Measurements from ENCODE around the gene FAM120A.
A peak's percentile ranks its signal among the peaks of the same experiment; 100 is the strongest.

The FAM120A gene, protein sequence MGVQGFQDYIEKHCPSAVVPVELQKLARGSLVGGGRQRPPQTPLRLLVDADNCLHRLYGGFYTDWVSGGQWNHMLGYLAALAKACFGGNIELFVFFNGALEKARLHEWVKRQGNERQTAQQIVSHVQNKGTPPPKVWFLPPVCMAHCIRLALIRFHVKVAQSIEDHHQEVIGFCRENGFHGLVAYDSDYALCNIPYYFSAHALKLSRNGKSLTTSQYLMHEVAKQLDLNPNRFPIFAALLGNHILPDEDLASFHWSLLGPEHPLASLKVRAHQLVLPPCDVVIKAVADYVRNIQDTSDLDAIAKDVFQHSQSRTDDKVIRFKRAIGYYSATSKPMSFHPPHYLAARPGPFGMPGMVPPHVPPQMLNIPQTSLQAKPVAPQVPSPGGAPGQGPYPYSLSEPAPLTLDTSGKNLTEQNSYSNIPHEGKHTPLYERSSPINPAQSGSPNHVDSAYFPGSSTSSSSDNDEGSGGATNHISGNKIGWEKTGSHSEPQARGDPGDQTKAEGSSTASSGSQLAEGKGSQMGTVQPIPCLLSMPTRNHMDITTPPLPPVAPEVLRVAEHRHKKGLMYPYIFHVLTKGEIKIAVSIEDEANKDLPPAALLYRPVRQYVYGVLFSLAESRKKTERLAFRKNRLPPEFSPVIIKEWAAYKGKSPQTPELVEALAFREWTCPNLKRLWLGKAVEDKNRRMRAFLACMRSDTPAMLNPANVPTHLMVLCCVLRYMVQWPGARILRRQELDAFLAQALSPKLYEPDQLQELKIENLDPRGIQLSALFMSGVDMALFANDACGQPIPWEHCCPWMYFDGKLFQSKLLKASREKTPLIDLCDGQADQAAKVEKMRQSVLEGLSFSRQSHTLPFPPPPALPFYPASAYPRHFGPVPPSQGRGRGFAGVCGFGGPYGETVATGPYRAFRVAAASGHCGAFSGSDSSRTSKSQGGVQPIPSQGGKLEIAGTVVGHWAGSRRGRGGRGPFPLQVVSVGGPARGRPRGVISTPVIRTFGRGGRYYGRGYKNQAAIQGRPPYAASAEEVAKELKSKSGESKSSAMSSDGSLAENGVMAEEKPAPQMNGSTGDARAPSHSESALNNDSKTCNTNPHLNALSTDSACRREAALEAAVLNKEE

GRCh38 chr9:93450945-93451815 lies at the start of gene FAM120A:
Gene FAM120A (plus strand): TSS chr9:93451685. CDS start chr9:93451916, 231 bp downstream.
- H3K27me3 Mint-ChIP-seq, result no peaks in the 10 kb centered on the region
- peaks cover 17% of the 10 kb centered on the region for H3K4me1 Mint-ChIP-seq
- peaks cover 24% of the 10 kb centered on the region for H3K36me3 Mint-ChIP-seq
- H3K9me3 Mint-ChIP-seq, result no peaks in the 10 kb centered on the region
- peak within 1 kb of the TSS; percentile 92 for H3K4me3 Mint-ChIP-seq
- peak; percentile 91 for ATAC-seq
- H3K27ac Mint-ChIP-seq, result peak within 1 kb of the TSS; percentile 86

DNA sequence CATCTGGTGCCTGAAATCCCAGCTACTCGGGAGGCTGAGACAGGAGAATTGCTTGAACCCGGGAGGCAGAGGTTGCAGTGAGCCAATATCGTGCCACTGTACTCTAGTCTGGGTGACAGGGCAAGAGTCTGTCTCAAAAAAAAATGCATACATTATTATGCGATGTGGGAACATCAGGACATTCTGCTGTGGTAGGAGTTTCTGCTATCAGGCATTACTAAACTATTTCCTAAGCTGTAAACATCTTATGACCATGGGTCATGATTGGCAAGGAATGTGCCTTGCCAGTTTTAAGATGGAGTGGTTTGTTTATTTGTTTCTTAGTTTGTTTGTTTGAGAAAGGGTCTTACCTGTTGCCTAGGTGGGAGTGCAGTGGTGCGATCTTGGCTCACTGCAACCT lies 45.1 kb upstream of the FAM120A start:
- no peaks in the 10 kb centered on the region for H3K36me3 Mint-ChIP-seq
- H3K27ac Mint-ChIP-seq, result no peak overlapping the region
- H3K4me1 Mint-ChIP-seq, result no peaks in the 10 kb centered on the region
- no peak for ATAC-seq
- peaks cover 27% of the 10 kb centered on the region for H3K27me3 Mint-ChIP-seq
- H3K9me3 Mint-ChIP-seq, result no peaks in the 10 kb centered on the region
- H3K4me3 Mint-ChIP-seq, result no peak overlapping the region

DNA sequence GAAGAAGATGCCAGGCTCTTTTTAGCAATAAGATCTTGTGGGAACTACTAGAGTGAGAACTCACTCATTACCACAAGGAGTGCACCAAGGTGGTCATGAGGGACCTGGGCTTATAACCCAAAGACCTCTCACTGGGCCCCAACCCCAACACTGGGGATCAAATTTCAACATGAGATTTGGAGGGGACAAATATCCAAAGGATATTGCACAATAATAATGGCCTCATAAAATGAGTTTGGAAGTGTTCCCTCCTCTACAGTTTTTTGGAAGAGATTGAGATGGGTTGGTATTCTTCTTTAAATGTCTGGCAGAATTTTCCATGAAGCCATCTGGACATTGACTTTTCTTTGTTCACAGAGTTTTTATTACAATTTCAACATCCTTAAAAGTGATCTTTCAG lies 38.0 kb upstream of the FAM120A start:
- Mint-ChIP-seq H3K27ac (no peak overlapping the region), H3K4me3 (no peak overlapping the region), H3K4me1 (no peaks in the 10 kb centered on the region), H3K27me3 (peaks cover 77% of the 10 kb centered on the region), H3K9me3 (peaks cover 5% of the 10 kb centered on the region), H3K36me3 (no peaks in the 10 kb centered on the region)
- no peak for ATAC-seq

DNA sequence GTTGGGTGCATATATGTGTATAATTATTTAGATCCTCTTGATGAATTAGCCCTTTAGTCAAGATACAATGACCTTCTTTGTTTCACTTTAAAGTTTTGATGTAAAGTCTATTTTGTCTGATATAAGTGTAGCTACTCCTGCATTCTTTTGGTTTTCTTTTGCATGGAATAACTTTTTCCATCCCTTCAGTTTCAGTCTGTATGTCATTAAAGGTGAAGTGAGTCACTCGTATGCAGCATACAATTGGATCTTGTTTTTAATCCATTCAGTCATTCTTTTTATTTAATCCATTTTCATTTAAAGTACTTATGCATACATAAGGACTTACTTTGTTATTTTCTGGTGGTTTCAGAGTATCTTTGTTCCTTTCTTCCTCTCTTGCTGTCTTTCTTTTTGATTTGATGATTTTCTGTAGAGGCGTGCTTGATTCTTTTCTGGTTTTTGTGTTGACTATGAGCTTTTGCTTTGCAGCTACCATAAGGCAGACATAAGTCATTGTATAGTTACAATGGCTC lies 36.3 kb upstream of the FAM120A start:
- peaks cover 64% of the 10 kb centered on the region for H3K27me3 Mint-ChIP-seq
- no peak for ATAC-seq
- no peak overlapping the region for H3K4me3 Mint-ChIP-seq
- no peaks in the 10 kb centered on the region for H3K36me3 Mint-ChIP-seq
- H3K27ac Mint-ChIP-seq, result no peak overlapping the region
- peaks cover 10% of the 10 kb centered on the region for H3K9me3 Mint-ChIP-seq
- H3K4me1 Mint-ChIP-seq, result no peaks in the 10 kb centered on the region

- H3K36me3 Mint-ChIP-seq, result no peaks in the 10 kb centered on the region
- H3K9me3 Mint-ChIP-seq, result peaks cover 10% of the 10 kb centered on the region
- no peaks in the 10 kb centered on the region for H3K4me1 Mint-ChIP-seq
- peaks cover 53% of the 10 kb centered on the region for H3K27me3 Mint-ChIP-seq
- H3K27ac Mint-ChIP-seq, result no peak overlapping the region
- H3K4me3 Mint-ChIP-seq, result no peak overlapping the region
- no peak for ATAC-seq
These were observed 34.8 kb upstream of the FAM120A start for GRCh38 chr9:93416530-93417235.

DNA sequence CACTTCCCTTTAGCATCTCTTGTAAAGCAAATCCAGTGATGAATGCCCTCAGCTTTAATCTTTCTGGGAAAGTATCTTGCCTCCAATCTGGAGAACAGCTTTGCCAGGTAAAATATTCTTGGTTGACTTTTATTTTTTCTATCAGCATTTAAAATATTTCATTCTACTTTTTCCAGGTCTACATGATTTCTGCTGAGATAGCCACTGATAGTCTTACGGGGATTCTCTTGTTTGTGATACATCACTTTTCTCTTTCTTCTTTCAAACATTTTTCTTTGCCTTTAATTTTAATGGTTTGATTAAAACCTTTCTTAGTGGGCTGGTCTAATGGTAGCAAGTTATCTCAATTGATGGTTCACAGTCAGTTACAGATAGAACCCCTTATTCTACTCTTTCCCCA lies 33.9 kb upstream of the FAM120A start:
- H3K4me3 Mint-ChIP-seq, result no peak overlapping the region
- H3K36me3 Mint-ChIP-seq, result no peaks in the 10 kb centered on the region
- H3K4me1 Mint-ChIP-seq, result no peaks in the 10 kb centered on the region
- peaks cover 44% of the 10 kb centered on the region for H3K27me3 Mint-ChIP-seq
- ATAC-seq, result no peak
- H3K27ac Mint-ChIP-seq, result no peak overlapping the region
- H3K9me3 Mint-ChIP-seq, result peaks cover 9% of the 10 kb centered on the region

GRCh38 chr9:93419023-93419422 lies 32.5 kb upstream of the FAM120A start:
- H3K36me3 Mint-ChIP-seq, result no peaks in the 10 kb centered on the region
- no peaks in the 10 kb centered on the region for H3K4me1 Mint-ChIP-seq
- H3K9me3 Mint-ChIP-seq, result peaks cover 5% of the 10 kb centered on the region
- H3K4me3 Mint-ChIP-seq, result no peak overlapping the region
- H3K27me3 Mint-ChIP-seq, result peaks cover 43% of the 10 kb centered on the region
- no peak overlapping the region for H3K27ac Mint-ChIP-seq
- no peak for ATAC-seq

DNA sequence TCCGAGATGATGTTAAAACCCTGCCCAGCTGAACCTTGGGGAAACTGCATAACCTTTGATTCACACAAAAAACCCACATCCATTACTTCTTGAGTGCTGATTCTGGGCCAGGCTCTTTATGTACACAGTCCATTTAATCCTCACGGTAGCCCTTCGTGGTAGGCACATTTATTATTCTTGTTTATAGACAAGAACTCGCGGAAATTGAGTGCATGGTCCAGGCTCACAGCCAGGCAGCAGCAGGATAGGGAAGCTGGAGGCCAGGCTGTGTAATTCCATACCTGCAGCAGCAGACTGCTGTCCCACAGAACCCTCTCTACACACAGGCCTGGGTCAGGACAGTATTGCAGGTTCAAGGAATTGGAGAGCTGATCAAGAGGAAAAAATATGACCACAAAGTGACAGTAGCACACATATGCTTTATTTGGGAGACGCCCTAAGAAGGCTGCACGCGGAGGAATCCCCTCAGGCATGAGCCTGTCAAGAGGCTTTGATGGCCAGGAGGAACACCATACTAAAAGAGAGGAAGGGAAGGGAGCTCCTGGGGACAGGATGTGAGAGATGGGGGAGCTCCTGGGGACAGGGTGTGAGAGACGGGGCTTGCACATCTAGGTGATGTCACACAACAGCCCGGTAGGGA lies 28.4 kb upstream of the FAM120A start:
- ATAC-seq, result no peak
- no peaks in the 10 kb centered on the region for H3K4me1 Mint-ChIP-seq
- no peak overlapping the region for H3K27ac Mint-ChIP-seq
- peaks cover 42% of the 10 kb centered on the region for H3K27me3 Mint-ChIP-seq
- peaks cover 9% of the 10 kb centered on the region for H3K36me3 Mint-ChIP-seq
- H3K4me3 Mint-ChIP-seq, result no peak overlapping the region
- peaks cover 12% of the 10 kb centered on the region for H3K9me3 Mint-ChIP-seq

- ATAC-seq, result no peak
- H3K36me3 Mint-ChIP-seq, result peaks cover 9% of the 10 kb centered on the region
- peaks cover 8% of the 10 kb centered on the region for H3K9me3 Mint-ChIP-seq
- H3K4me3 Mint-ChIP-seq, result no peak overlapping the region
- no peak overlapping the region for H3K27ac Mint-ChIP-seq
- peaks cover 49% of the 10 kb centered on the region for H3K27me3 Mint-ChIP-seq
- peaks cover under 1% of the 10 kb centered on the region for H3K4me1 Mint-ChIP-seq
These were observed 23.7 kb upstream of the FAM120A start for GRCh38 chr9:93427655-93428379.

DNA sequence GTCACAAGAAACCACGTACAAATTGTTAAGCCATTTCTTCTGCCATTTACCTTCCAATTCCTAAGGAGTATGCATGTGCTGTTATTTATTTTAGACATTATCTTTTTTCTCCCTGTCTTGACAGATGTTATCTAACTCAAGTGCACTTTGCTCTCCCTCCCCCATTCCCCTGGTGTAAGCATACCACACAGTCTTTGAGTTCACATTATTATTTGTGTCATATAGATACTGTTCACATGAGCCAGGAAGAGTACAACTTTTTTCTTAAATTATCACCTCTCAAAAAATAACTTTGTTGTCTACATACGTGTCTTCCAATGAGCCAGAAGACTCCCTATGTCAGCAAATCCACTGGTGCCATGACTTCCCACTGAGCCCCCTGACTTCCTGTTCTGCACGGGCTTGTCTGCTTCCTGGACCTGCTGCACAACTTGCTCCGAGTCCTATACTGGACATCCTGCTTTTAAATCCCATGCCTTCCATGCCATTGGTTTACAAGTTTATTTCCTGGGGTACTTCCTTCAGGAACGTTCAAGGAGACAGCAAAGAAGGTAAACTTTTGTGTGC lies 19.9 kb upstream of the FAM120A start:
- H3K36me3 Mint-ChIP-seq, result peaks cover 13% of the 10 kb centered on the region
- H3K4me3 Mint-ChIP-seq, result no peak overlapping the region
- H3K27me3 Mint-ChIP-seq, result peaks cover 15% of the 10 kb centered on the region
- H3K27ac Mint-ChIP-seq, result no peak overlapping the region
- H3K9me3 Mint-ChIP-seq, result no peaks in the 10 kb centered on the region
- ATAC-seq, result no peak
- peaks cover 6% of the 10 kb centered on the region for H3K4me1 Mint-ChIP-seq

GRCh38 chr9:93432964-93433363 lies 18.5 kb upstream of the FAM120A start:
- Mint-ChIP-seq H3K27me3 (peaks cover 8% of the 10 kb centered on the region), H3K36me3 (peaks cover 9% of the 10 kb centered on the region), H3K4me1 (peaks cover 6% of the 10 kb centered on the region), H3K4me3 (no peak overlapping the region), H3K27ac (no peak overlapping the region), H3K9me3 (no peaks in the 10 kb centered on the region)
- ATAC-seq, result no peak

- H3K4me3 Mint-ChIP-seq, result no peak overlapping the region
These were observed 17.4 kb upstream of the FAM120A start for GRCh38 chr9:93434056-93434455.

DNA sequence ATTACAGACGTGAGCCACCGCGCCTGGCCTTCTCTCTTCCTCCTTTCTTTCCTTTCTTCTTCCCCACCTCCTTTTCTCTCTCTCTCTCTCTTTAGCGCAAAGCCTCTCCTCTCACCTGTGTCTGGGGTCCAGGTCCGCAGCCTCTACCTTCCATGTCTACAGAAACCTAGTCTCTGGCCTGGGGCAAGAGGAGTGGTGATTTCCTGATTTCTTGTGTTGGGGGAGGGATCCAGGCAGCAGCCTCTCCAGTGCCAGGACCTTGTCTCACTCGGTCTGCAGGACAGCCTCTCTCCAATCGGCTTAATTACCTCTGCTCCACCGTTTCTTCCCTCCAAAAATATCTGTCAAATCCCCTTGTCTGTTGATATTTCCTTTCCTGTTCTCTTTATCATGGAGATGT lies 16.1 kb upstream of the FAM120A start:
- Mint-ChIP-seq H3K27me3 (no peaks in the 10 kb centered on the region), H3K9me3 (no peaks in the 10 kb centered on the region), H3K4me3 (no peak overlapping the region), H3K4me1 (peaks cover 6% of the 10 kb centered on the region), H3K36me3 (peaks cover 9% of the 10 kb centered on the region), H3K27ac (no peak overlapping the region)
- no peak for ATAC-seq

More at GRCh38 chr9:93434056-93434455, 17.4 kb upstream of the FAM120A start:
- peaks cover 9% of the 10 kb centered on the region for H3K36me3 Mint-ChIP-seq
- no peaks in the 10 kb centered on the region for H3K9me3 Mint-ChIP-seq
- no peak for ATAC-seq
- H3K27ac Mint-ChIP-seq, result no peak overlapping the region
- peaks cover 6% of the 10 kb centered on the region for H3K4me1 Mint-ChIP-seq
- H3K27me3 Mint-ChIP-seq, result peaks cover 6% of the 10 kb centered on the region

Data from stimulated activated memory B cell treated with anti-CD40 and anti-IgM and Interleukin-4, amounts not matched to agents 10 μg/mL and 1 μg/mL and 100 μg/mL, for 72 hours (primary cell).